Stimulated activated CD8-positive, alpha-beta memory T cell treated with anti-CD3 and anti-CD28 coated beads, Interleukin-7, amount 100 ng/mL, for 48 hours (primary cell): ENCODE data around the gene MYO5B.

Experiments
- DNase-seq, 2 donors: peaks; one replicate each; pipeline ENCODE4 v3.0.0-alpha.2; 2020; ENCODE audit warnings: low read depth in 1 of 2; ENCODE audit errors: extremely low read depth in 1 of 2

Gene MYO5B

GRCh38 chr18:49934457-49934856 lies 260.5 kb downstream of the MYO5B start:
- DNase-seq: no peak

- no peak for DNase-seq
These were observed 261.3 kb downstream of the MYO5B start for GRCh38 chr18:49933530-49934128.

GRCh38 chr18:49931760-49932159 lies 263.2 kb downstream of the MYO5B start:
- DNase-seq: no peak

- DNase-seq: no peak
These were observed 263.8 kb downstream of the MYO5B start for GRCh38 chr18:49931179-49931578.

GRCh38 chr18:49926106-49926745 lies 268.7 kb downstream of the MYO5B start:
- no peak for DNase-seq

- DNase-seq: no peak
These were observed 270.5 kb downstream of the MYO5B start for GRCh38 chr18:49924293-49924983.

GRCh38 chr18:49922228-49922627 lies 272.7 kb downstream of the MYO5B start:
- no peak for DNase-seq

- no peak for DNase-seq
These were observed 273.5 kb downstream of the MYO5B start for GRCh38 chr18:49921318-49921985.

GRCh38 chr18:49920731-49921130 lies 274.2 kb downstream of the MYO5B start:
- no peak for DNase-seq

- no peak for DNase-seq
These were observed 277.2 kb downstream of the MYO5B start for GRCh38 chr18:49917742-49918141.

GRCh38 chr18:49915352-49915751 lies 279.6 kb downstream of the MYO5B start:
- DNase-seq: no peak

GRCh38 chr18:49913221-49913620 lies 281.7 kb downstream of the MYO5B start:
- DNase-seq: no peak

GRCh38 chr18:49911427-49911826 lies 283.5 kb downstream of the MYO5B start:
- DNase-seq: no peak

- no peak for DNase-seq
These were observed 284.0 kb downstream of the MYO5B start for GRCh38 chr18:49910986-49911385.

- DNase-seq: no peak
These were observed 284.9 kb downstream of the MYO5B start for GRCh38 chr18:49910019-49910418.

- no peak for DNase-seq
These were observed 287.5 kb downstream of the MYO5B start for GRCh38 chr18:49907346-49907929.

GRCh38 chr18:49905771-49906170 lies 289.2 kb downstream of the MYO5B start:
- DNase-seq: no peak

GRCh38 chr18:49904871-49905555 lies 289.9 kb downstream of the MYO5B start:
- DNase-seq: no peak

- DNase-seq: no peak
These were observed 293.0 kb downstream of the MYO5B start for GRCh38 chr18:49901862-49902340.

GRCh38 chr18:49899657-49900330 lies 295.2 kb downstream of the MYO5B start:
- no peak for DNase-seq
